ENCODE measurements around the gene ST6GALNAC3.

DNA sequence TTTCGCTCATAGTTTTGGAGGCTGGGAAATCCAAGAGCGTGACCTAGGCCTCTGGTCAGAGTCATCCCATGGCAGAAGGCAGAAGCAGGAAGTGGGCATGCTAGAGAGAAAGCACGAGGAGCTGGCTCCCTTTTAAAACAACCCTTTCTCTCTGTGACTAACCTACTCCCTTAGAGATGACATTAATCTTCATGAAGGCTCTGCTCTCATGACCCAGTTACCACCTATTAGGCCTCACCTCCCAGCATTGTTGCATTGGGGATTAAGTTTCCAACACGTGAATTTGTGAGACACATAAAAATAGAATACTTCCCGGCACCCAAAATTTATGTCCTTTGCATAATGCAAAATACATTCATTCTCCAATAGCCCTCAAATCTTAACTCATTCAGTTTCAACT, 569.6 kb downstream of the ST6GALNAC3 start:
- TF ChIP-seq NFRKB (IDR thresholded peaks at IDR 0.05) = no peak
- TF ChIP-seq FOXK2 (IDR thresholded peaks at IDR 0.05) = no peak
- TF ChIP-seq CTBP1 (IDR thresholded peaks at IDR 0.05; ENCODE audit: borderline replicate concordance) = no peak
- TF ChIP-seq PKNOX1 (IDR thresholded peaks at IDR 0.05) = no peak
- no peak for TF ChIP-seq SP1 (IDR thresholded peaks at IDR 0.05)

Data from HEK293T (cell line).